Esophagus squamous epithelium (tissue), 4 donors: Measurements from ENCODE around the gene LRP8.

Experiments
- POLR2A ChIP-seq, 4 donors: fragments of 450-650 bp; IDR thresholded peaks; one replicate each; pipeline ENCODE4 v1.6.1; 2017; ENCODE audit warnings: antibody characterized with exemption in 4 of 4, mild to moderate bottlenecking in 4 of 4, moderate library complexity in 3 of 4
- TF ChIP-seq, protein P1 (sequence below), 6 experiments: fragments of 450-650 bp in 4 of 6; fragments of 200-600 bp in 2 of 6; sonication (generic) in 2 of 6; IDR thresholded peaks; one replicate each; pipeline ENCODE4 v1.5.1; 2016 to 2019; ENCODE audit warnings: antibody characterized with exemption in 6 of 6, mild to moderate bottlenecking in 4 of 6, moderate library complexity in 4 of 6

DNA sequence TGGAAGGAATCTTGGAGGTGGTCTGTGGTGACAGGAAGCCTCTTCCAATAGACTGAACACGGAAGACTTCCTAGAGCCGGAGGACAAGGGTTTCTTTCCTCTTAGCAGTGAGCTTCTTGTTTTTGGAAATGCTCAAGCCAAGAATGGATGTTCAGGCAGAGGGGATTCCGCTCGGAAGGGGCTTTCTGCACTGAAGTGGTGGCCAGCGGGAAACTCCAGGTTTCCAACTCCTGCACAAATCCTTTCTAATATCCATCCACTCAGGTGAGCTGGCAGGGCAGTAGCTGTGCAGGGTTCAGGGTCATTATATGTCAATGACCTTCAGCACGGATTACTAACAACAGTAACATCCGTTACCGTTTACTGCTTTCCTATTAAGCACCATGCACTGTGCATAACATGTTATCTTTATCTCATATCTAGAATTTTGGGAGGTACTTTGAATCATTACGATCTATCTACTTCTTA, 131.8 kb downstream of the LRP8 start:
- TF ChIP-seq, protein P1, sequence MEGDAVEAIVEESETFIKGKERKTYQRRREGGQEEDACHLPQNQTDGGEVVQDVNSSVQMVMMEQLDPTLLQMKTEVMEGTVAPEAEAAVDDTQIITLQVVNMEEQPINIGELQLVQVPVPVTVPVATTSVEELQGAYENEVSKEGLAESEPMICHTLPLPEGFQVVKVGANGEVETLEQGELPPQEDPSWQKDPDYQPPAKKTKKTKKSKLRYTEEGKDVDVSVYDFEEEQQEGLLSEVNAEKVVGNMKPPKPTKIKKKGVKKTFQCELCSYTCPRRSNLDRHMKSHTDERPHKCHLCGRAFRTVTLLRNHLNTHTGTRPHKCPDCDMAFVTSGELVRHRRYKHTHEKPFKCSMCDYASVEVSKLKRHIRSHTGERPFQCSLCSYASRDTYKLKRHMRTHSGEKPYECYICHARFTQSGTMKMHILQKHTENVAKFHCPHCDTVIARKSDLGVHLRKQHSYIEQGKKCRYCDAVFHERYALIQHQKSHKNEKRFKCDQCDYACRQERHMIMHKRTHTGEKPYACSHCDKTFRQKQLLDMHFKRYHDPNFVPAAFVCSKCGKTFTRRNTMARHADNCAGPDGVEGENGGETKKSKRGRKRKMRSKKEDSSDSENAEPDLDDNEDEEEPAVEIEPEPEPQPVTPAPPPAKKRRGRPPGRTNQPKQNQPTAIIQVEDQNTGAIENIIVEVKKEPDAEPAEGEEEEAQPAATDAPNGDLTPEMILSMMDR (IDR thresholded peaks at IDR 0.05): no peak
- no peak for TF ChIP-seq POLR2A (IDR thresholded peaks at IDR 0.05)
